MM.1S (cell line): Measurements from ENCODE around the gene CTTNBP2NL.

ENCODE experiments used
- CTCF ChIP-seq: fragments of 300-600 bp; sonication (generic); IDR thresholded peaks from 2 replicates; pipeline ENCODE4 v1.5.1; 2016; ENCODE audit warnings: antibody characterized with exemption, low read length, mixed read lengths
- EZH2 ChIP-seq: fragments of 300-600 bp; sonication (generic); optimal IDR thresholded peaks from 2 replicates; pipeline ENCODE3; 2017; ENCODE audit warnings: low read depth, mild to moderate bottlenecking, antibody characterized with exemption, low read length, mixed read lengths

GRCh38 chr1:112493351-112493750, 97.3 kb downstream of the CTTNBP2NL start:
- no peak for TF ChIP-seq CTCF
- no peak for TF ChIP-seq EZH2
